ENCODE data around the gene POLG.

DNA sequence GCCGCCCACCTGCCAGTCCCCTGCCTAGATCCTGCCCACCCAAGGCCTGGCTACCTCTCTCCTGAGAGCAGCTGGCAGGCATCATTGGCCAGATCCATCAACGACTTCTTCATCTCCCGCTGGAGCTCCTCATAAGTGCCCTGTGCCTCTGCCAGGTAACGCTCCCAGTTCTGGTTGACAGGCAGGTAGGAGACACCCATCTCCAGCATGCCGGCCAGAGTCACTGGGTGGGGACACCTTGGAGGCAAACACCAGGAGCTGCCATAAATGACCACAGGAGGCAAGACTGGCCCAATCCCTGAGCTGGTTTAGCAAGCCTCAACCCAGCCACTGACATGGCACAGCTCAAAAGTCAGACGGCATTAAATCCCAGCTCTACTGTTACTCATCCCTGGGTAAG lies 7.5 kb downstream of the POLG start:
- no peak for TF ChIP-seq POLR2A (IDR thresholded peaks at IDR 0.05)
- TF ChIP-seq, protein P1, sequence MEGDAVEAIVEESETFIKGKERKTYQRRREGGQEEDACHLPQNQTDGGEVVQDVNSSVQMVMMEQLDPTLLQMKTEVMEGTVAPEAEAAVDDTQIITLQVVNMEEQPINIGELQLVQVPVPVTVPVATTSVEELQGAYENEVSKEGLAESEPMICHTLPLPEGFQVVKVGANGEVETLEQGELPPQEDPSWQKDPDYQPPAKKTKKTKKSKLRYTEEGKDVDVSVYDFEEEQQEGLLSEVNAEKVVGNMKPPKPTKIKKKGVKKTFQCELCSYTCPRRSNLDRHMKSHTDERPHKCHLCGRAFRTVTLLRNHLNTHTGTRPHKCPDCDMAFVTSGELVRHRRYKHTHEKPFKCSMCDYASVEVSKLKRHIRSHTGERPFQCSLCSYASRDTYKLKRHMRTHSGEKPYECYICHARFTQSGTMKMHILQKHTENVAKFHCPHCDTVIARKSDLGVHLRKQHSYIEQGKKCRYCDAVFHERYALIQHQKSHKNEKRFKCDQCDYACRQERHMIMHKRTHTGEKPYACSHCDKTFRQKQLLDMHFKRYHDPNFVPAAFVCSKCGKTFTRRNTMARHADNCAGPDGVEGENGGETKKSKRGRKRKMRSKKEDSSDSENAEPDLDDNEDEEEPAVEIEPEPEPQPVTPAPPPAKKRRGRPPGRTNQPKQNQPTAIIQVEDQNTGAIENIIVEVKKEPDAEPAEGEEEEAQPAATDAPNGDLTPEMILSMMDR (IDR thresholded peaks at IDR 0.05) = no peak

Measured in lower leg skin (tissue), 3 donors.